Measurements from ENCODE around the gene PROK2. TPM values are rescaled to one million over a fixed set of nuclear protein-coding genes. Genes with fewer than 3 reads are reported as not detected.

PROK2 gene
- total RNA-seq, 2 experiments from 2014 or later = 0.23 to 0.24 TPM

- Mint-ChIP-seq H3K27me3 (ENCODE audit: low read depth) (peaks cover 56% of the 10 kb centered on the region), H3K27ac (no peak overlapping the region)
Measured at GRCh38 chr3:71784201-71784913, 591 bp downstream of the PROK2 start.

GRCh38 chr3:71783152-71783551, 1.8 kb downstream of the PROK2 start:
- peaks cover 56% of the 10 kb centered on the region for H3K27me3 Mint-ChIP-seq (ENCODE audit: low read depth)
- H3K4me3 Mint-ChIP-seq = no peak overlapping the region
- no peaks in the 10 kb centered on the region for H3K9me3 Mint-ChIP-seq (ENCODE audit: insufficient read depth)

More at GRCh38 chr3:71784201-71784913, 591 bp downstream of the PROK2 start:
- ChIA-PET CTCF (interaction anchor here (2.2 kb wide), 1 partner anchor 55 kb away, joined by 10 read pairs; no protein-coding TSS in a partner anchor), POLR2A (no interaction called here)
- peaks cover 30% of the 10 kb centered on the region for H3K4me1 Mint-ChIP-seq (ENCODE audit: low read depth)
- ATAC-seq (peak; percentile 6), DNase-seq (no peak)
- H3K9me3 Mint-ChIP-seq (ENCODE audit: insufficient read depth) = no peaks in the 10 kb centered on the region
- peak overlapping the region; percentile 49 for H3K4me3 Mint-ChIP-seq
- H3K36me3 Mint-ChIP-seq (ENCODE audit: low read depth) = no peaks in the 10 kb centered on the region

GRCh38 chr3:71780430-71780829, 4.5 kb downstream of the PROK2 start:
- no peak for ATAC-seq
- CTCF ChIA-PET = interaction anchor here (1.2 kb wide), 1 partner anchor 95 kb away, joined by 6 read pairs; no protein-coding TSS in a partner anchor
- Mint-ChIP-seq H3K9me3 (ENCODE audit: insufficient read depth) (no peaks in the 10 kb centered on the region), H3K4me1 (ENCODE audit: low read depth) (peaks cover 26% of the 10 kb centered on the region), H3K4me3 (no peak overlapping the region), H3K27ac (no peak overlapping the region), H3K36me3 (ENCODE audit: low read depth) (no peaks in the 10 kb centered on the region), H3K27me3 (ENCODE audit: low read depth) (peaks cover 33% of the 10 kb centered on the region)
- no peak for DNase-seq
- POLR2A ChIA-PET = no interaction called here

More at GRCh38 chr3:71783152-71783551, 1.8 kb downstream of the PROK2 start:
- ATAC-seq = no peak
- Mint-ChIP-seq H3K27ac (no peak overlapping the region), H3K36me3 (ENCODE audit: low read depth) (no peaks in the 10 kb centered on the region), H3K4me1 (ENCODE audit: low read depth) (peaks cover 31% of the 10 kb centered on the region)
- POLR2A ChIA-PET = no interaction called here
- DNase-seq = no peak
- CTCF ChIA-PET = interaction anchor here (2.2 kb wide), 1 partner anchor 53 kb away, joined by 10 read pairs; no protein-coding TSS in a partner anchor

- Mint-ChIP-seq H3K9me3 (ENCODE audit: insufficient read depth) (no peaks in the 10 kb centered on the region), H3K27me3 (ENCODE audit: low read depth) (peaks cover 30% of the 10 kb centered on the region)
Measured at GRCh38 chr3:71779674-71780377, 5.1 kb downstream of the PROK2 start.

GRCh38 chr3:71778353-71778752, 6.6 kb downstream of the PROK2 start:
- H3K27me3 Mint-ChIP-seq (ENCODE audit: low read depth) = peaks cover 28% of the 10 kb centered on the region
- H3K36me3 Mint-ChIP-seq (ENCODE audit: low read depth) = no peaks in the 10 kb centered on the region
- POLR2A ChIA-PET = no interaction called here
- peaks cover 16% of the 10 kb centered on the region for H3K4me1 Mint-ChIP-seq (ENCODE audit: low read depth)
- CTCF ChIA-PET = interaction anchor here (1.0 to 1.3 kb wide), 2 partner anchors 45 to 67 kb away, joined by 3 to 4 read pairs; no protein-coding TSS in a partner anchor
- no peak overlapping the region for H3K4me3 Mint-ChIP-seq
- H3K27ac Mint-ChIP-seq = no peak overlapping the region
- no peak for DNase-seq
- no peaks in the 10 kb centered on the region for H3K9me3 Mint-ChIP-seq (ENCODE audit: insufficient read depth)
- ATAC-seq = no peak

More at GRCh38 chr3:71779674-71780377, 5.1 kb downstream of the PROK2 start:
- H3K27ac Mint-ChIP-seq = no peak overlapping the region
- ChIA-PET CTCF (interaction anchor here (1.2 kb wide), 1 partner anchor 95 kb away, joined by 6 read pairs; no protein-coding TSS in a partner anchor), POLR2A (no interaction called here)
- ATAC-seq (peak; percentile 32), DNase-seq (no peak)
- H3K4me3 Mint-ChIP-seq = peak overlapping the region; percentile 24
- H3K4me1 Mint-ChIP-seq (ENCODE audit: low read depth) = peaks cover 23% of the 10 kb centered on the region
- H3K36me3 Mint-ChIP-seq (ENCODE audit: low read depth) = no peaks in the 10 kb centered on the region

GRCh38 chr3:71776538-71776937, 8.4 kb downstream of the PROK2 start:
- Mint-ChIP-seq H3K9me3 (ENCODE audit: insufficient read depth) (no peaks in the 10 kb centered on the region), H3K27ac (no peak overlapping the region), H3K4me3 (no peak overlapping the region), H3K27me3 (ENCODE audit: low read depth) (peaks cover 18% of the 10 kb centered on the region), H3K36me3 (ENCODE audit: low read depth) (no peaks in the 10 kb centered on the region), H3K4me1 (ENCODE audit: low read depth) (peaks cover 16% of the 10 kb centered on the region)
- ChIA-PET POLR2A (no interaction called here), CTCF (no interaction called here)
- no peak for ATAC-seq
- no peak for DNase-seq

GRCh38 chr3:71771884-71772283, 13.1 kb downstream of the PROK2 start:
- ChIA-PET POLR2A (no interaction called here), CTCF (interaction anchor here (1.1 kb wide), 1 partner anchor 41 kb away, joined by 3 read pairs; no protein-coding TSS in a partner anchor)
- no peak overlapping the region for H3K27ac Mint-ChIP-seq
- H3K9me3 Mint-ChIP-seq (ENCODE audit: insufficient read depth) = no peaks in the 10 kb centered on the region
- no peak for DNase-seq
- H3K4me3 Mint-ChIP-seq = no peak overlapping the region
- H3K36me3 Mint-ChIP-seq (ENCODE audit: low read depth) = no peaks in the 10 kb centered on the region
- ATAC-seq = no peak
- peaks cover 24% of the 10 kb centered on the region for H3K27me3 Mint-ChIP-seq (ENCODE audit: low read depth)
- H3K4me1 Mint-ChIP-seq (ENCODE audit: low read depth) = no peaks in the 10 kb centered on the region

GRCh38 chr3:71771126-71771525, 13.8 kb downstream of the PROK2 start:
- no peaks in the 10 kb centered on the region for H3K4me1 Mint-ChIP-seq (ENCODE audit: low read depth)
- no peak overlapping the region for H3K27ac Mint-ChIP-seq
- ChIA-PET CTCF (interaction anchor here (1.3 kb wide), 1 partner anchor 41 kb away, joined by 3 read pairs; no protein-coding TSS in a partner anchor), POLR2A (no interaction called here)
- H3K27me3 Mint-ChIP-seq (ENCODE audit: low read depth) = peaks cover 26% of the 10 kb centered on the region
- ATAC-seq (no peak), DNase-seq (no peak)
- no peak overlapping the region for H3K4me3 Mint-ChIP-seq
- no peaks in the 10 kb centered on the region for H3K36me3 Mint-ChIP-seq (ENCODE audit: low read depth)
- no peaks in the 10 kb centered on the region for H3K9me3 Mint-ChIP-seq (ENCODE audit: insufficient read depth)

- Mint-ChIP-seq H3K4me1 (ENCODE audit: low read depth) (no peaks in the 10 kb centered on the region), H3K27me3 (ENCODE audit: low read depth) (peaks cover 19% of the 10 kb centered on the region), H3K9me3 (ENCODE audit: insufficient read depth) (no peaks in the 10 kb centered on the region), H3K27ac (no peak overlapping the region), H3K36me3 (ENCODE audit: low read depth) (no peaks in the 10 kb centered on the region), H3K4me3 (no peak overlapping the region)
- ChIA-PET CTCF (interaction anchor here (2.6 kb wide), 1 partner anchor 34 kb away, joined by 8 read pairs; no protein-coding TSS in a partner anchor), POLR2A (no interaction called here)
- no peak for DNase-seq
- no peak for ATAC-seq
Measured at GRCh38 chr3:71763426-71763825, 21.5 kb downstream of the PROK2 start.

GRCh38 chr3:71760140-71760539, 24.8 kb downstream of the PROK2 start:
- DNase-seq = no peak
- ATAC-seq = no peak
- Mint-ChIP-seq H3K4me1 (ENCODE audit: low read depth) (no peaks in the 10 kb centered on the region), H3K4me3 (no peak overlapping the region), H3K9me3 (ENCODE audit: insufficient read depth) (no peaks in the 10 kb centered on the region), H3K27me3 (ENCODE audit: low read depth) (peaks cover 40% of the 10 kb centered on the region), H3K27ac (no peak overlapping the region), H3K36me3 (ENCODE audit: low read depth) (no peaks in the 10 kb centered on the region)
- POLR2A ChIA-PET = no interaction called here
- CTCF ChIA-PET = no interaction called here

GRCh38 chr3:71759401-71759800, 25.5 kb downstream of the PROK2 start:
- Mint-ChIP-seq H3K27me3 (ENCODE audit: low read depth) (peaks cover 44% of the 10 kb centered on the region), H3K9me3 (ENCODE audit: insufficient read depth) (no peaks in the 10 kb centered on the region), H3K4me1 (ENCODE audit: low read depth) (no peaks in the 10 kb centered on the region), H3K4me3 (no peak overlapping the region), H3K36me3 (ENCODE audit: low read depth) (no peaks in the 10 kb centered on the region), H3K27ac (no peak overlapping the region)
- ChIA-PET POLR2A (no interaction called here), CTCF (no interaction called here)
- no peak for ATAC-seq
- no peak for DNase-seq

- Mint-ChIP-seq H3K9me3 (ENCODE audit: insufficient read depth) (no peaks in the 10 kb centered on the region), H3K4me1 (ENCODE audit: low read depth) (no peaks in the 10 kb centered on the region), H3K27me3 (ENCODE audit: low read depth) (peaks cover 41% of the 10 kb centered on the region), H3K36me3 (ENCODE audit: low read depth) (no peaks in the 10 kb centered on the region), H3K4me3 (no peak overlapping the region), H3K27ac (no peak overlapping the region)
- DNase-seq (no peak), ATAC-seq (no peak)
- ChIA-PET CTCF (no interaction called here), POLR2A (interaction anchor here (0.6 kb wide), 1 partner anchor 46 kb away, joined by 5 read pairs; no protein-coding TSS in a partner anchor)
Measured at GRCh38 chr3:71758091-71758490, 26.9 kb downstream of the PROK2 start.

Measured in activated CD8-positive, alpha-beta T cell treated with anti-CD3 and anti-CD28 coated beads, Interleukin-2, amount 10 ng/mL, durations not matched to agents 7 days and 5 days (primary cell).